ENCODE data around the gene SUCLG2.
A peak's percentile ranks its signal among the peaks of the same experiment; 100 is the strongest.

SUCLG2 gene

GRCh38 chr3:67405193-67405592 lies 249.2 kb downstream of the SUCLG2 start:
- Histone ChIP-seq H3K23ac (ENCODE audit: low read length in 2 of 2) (no peak overlapping the region), H3K18ac (ENCODE audit: low read depth in 1 of 2, low read length in 2 of 2) (no peak overlapping the region), H3K4me1 (ENCODE audit: control insufficient read depth, insufficient read depth, low read depth, low read length) (no peaks in the 10 kb centered on the region), H3K4me3 (ENCODE audit: insufficient read depth in 1 of 2, low read depth in 1 of 2, low read length in 2 of 2) (no peak overlapping the region), H2AK5ac (ENCODE audit: low read length, severe bottlenecking) (no peak overlapping the region), H2AFZ (ENCODE audit: low read depth, low read length) (no peak overlapping the region), H2BK12ac (ENCODE audit: low read length in 2 of 2) (no peak overlapping the region), H3K27ac (ENCODE audit: low read length, poor library complexity, severe bottlenecking) (no peak overlapping the region), H2BK15ac (ENCODE audit: low read depth, poor library complexity, severe bottlenecking) (no peak overlapping the region), H3K4me2 (ENCODE audit: low read length, poor library complexity, severe bottlenecking) (no peak overlapping the region), H3K36me3 (ENCODE audit: control insufficient read depth in 1 of 2, insufficient read depth in 2 of 2, low read depth in 1 of 2, low read length in 2 of 2) (peaks cover 6 to 37% of the 10 kb centered on the region in 2 experiments), H2BK120ac (ENCODE audit: low read depth, low read length) (no peak overlapping the region), H2BK5ac (ENCODE audit: low read depth, low read length, poor library complexity, severe bottlenecking) (no peak overlapping the region), H4K8ac (ENCODE audit: low read length) (no peak overlapping the region), H3K27me3 (ENCODE audit: control insufficient read depth in 1 of 2, insufficient read depth in 1 of 2, low read length in 2 of 2) (no peaks in the 10 kb centered on the region), H3K9ac (ENCODE audit: low read length) (no peak overlapping the region), H3K79me1 (replicated peaks; ENCODE audit: low read length, poor library complexity, severe bottlenecking) (peaks cover 6% of the 10 kb centered on the region), H3K9me3 (ENCODE audit: control insufficient read depth, low read length) (no peaks in the 10 kb centered on the region), H3K4ac (ENCODE audit: low read depth in 1 of 2, low read length in 2 of 2) (no peak overlapping the region), H3K14ac (ENCODE audit: low read length in 2 of 2) (no peak overlapping the region), H4K91ac (ENCODE audit: low read length) (no peak overlapping the region)
- DNase-seq = no peak

GRCh38 chr3:67402873-67403272 lies 251.5 kb downstream of the SUCLG2 start:
- no peak overlapping the region for H4K91ac ChIP-seq (ENCODE audit: low read length)

GRCh38 chr3:67401921-67402320 lies 252.5 kb downstream of the SUCLG2 start:
- Histone ChIP-seq H3K9ac (ENCODE audit: low read length) (no peak overlapping the region), H2AK5ac (ENCODE audit: low read length, severe bottlenecking) (no peak overlapping the region), H4K8ac (ENCODE audit: low read length) (no peak overlapping the region), H3K18ac (ENCODE audit: low read depth in 1 of 2, low read length in 2 of 2) (no peak overlapping the region), H3K36me3 (ENCODE audit: control insufficient read depth in 1 of 2, insufficient read depth in 2 of 2, low read depth in 1 of 2, low read length in 2 of 2) (peaks cover 6 to 31% of the 10 kb centered on the region in 2 experiments), H3K4me2 (ENCODE audit: low read length, poor library complexity, severe bottlenecking) (no peak overlapping the region), H2BK5ac (ENCODE audit: low read depth, low read length, poor library complexity, severe bottlenecking) (no peak overlapping the region), H3K9me3 (ENCODE audit: control insufficient read depth, low read length) (no peaks in the 10 kb centered on the region), H2AFZ (ENCODE audit: low read depth, low read length) (no peak overlapping the region), H3K4me3 (ENCODE audit: insufficient read depth in 1 of 2, low read depth in 1 of 2, low read length in 2 of 2) (no peak overlapping the region), H2BK120ac (ENCODE audit: low read depth, low read length) (no peak overlapping the region), H3K14ac (ENCODE audit: low read length in 2 of 2) (no peak overlapping the region), H2BK15ac (ENCODE audit: low read depth, poor library complexity, severe bottlenecking) (no peak overlapping the region), H3K4ac (ENCODE audit: low read depth in 1 of 2, low read length in 2 of 2) (no peak overlapping the region), H3K27ac (ENCODE audit: low read length, poor library complexity, severe bottlenecking) (no peak overlapping the region), H3K4me1 (ENCODE audit: control insufficient read depth, insufficient read depth, low read depth, low read length) (no peaks in the 10 kb centered on the region), H4K91ac (ENCODE audit: low read length) (no peak overlapping the region), H2BK12ac (ENCODE audit: low read length in 2 of 2) (no peak overlapping the region), H3K79me1 (replicated peaks; ENCODE audit: low read length, poor library complexity, severe bottlenecking) (peaks cover 6% of the 10 kb centered on the region), H3K27me3 (ENCODE audit: control insufficient read depth in 1 of 2, insufficient read depth in 1 of 2, low read length in 2 of 2) (no peaks in the 10 kb centered on the region), H3K23ac (ENCODE audit: low read length in 2 of 2) (no peak overlapping the region)
- DNase-seq = peak; percentile 25
- WGBS = 100% methylated on average over 2 of the region's 3 CpGs

More at GRCh38 chr3:67402873-67403272, 251.5 kb downstream of the SUCLG2 start:
- Histone ChIP-seq H3K23ac (ENCODE audit: low read length in 2 of 2) (no peak overlapping the region), H3K79me1 (replicated peaks; ENCODE audit: low read length, poor library complexity, severe bottlenecking) (peaks cover 6% of the 10 kb centered on the region), H3K18ac (ENCODE audit: low read depth in 1 of 2, low read length in 2 of 2) (no peak overlapping the region), H2BK12ac (ENCODE audit: low read length in 2 of 2) (no peak overlapping the region), H2BK120ac (ENCODE audit: low read depth, low read length) (no peak overlapping the region), H3K4me2 (ENCODE audit: low read length, poor library complexity, severe bottlenecking) (no peak overlapping the region), H2BK5ac (ENCODE audit: low read depth, low read length, poor library complexity, severe bottlenecking) (no peak overlapping the region), H3K36me3 (ENCODE audit: control insufficient read depth in 1 of 2, insufficient read depth in 2 of 2, low read depth in 1 of 2, low read length in 2 of 2) (peaks cover 6 to 41% of the 10 kb centered on the region in 2 experiments), H2AK5ac (ENCODE audit: low read length, severe bottlenecking) (no peak overlapping the region), H3K4me3 (ENCODE audit: insufficient read depth in 1 of 2, low read depth in 1 of 2, low read length in 2 of 2) (no peak overlapping the region), H2AFZ (ENCODE audit: low read depth, low read length) (no peak overlapping the region), H3K27me3 (ENCODE audit: control insufficient read depth in 1 of 2, insufficient read depth in 1 of 2, low read length in 2 of 2) (no peaks in the 10 kb centered on the region), H3K4me1 (ENCODE audit: control insufficient read depth, insufficient read depth, low read depth, low read length) (no peaks in the 10 kb centered on the region), H3K27ac (ENCODE audit: low read length, poor library complexity, severe bottlenecking) (no peak overlapping the region), H4K8ac (ENCODE audit: low read length) (no peak overlapping the region), H3K9ac (ENCODE audit: low read length) (no peak overlapping the region), H3K14ac (ENCODE audit: low read length in 2 of 2) (no peak overlapping the region), H3K9me3 (ENCODE audit: control insufficient read depth, low read length) (no peaks in the 10 kb centered on the region), H2BK15ac (ENCODE audit: low read depth, poor library complexity, severe bottlenecking) (no peak overlapping the region), H3K4ac (ENCODE audit: low read depth in 1 of 2, low read length in 2 of 2) (no peak overlapping the region)
- 100% methylated on average over 1 of the region's 3 CpGs for WGBS
- DNase-seq = no peak

DNA sequence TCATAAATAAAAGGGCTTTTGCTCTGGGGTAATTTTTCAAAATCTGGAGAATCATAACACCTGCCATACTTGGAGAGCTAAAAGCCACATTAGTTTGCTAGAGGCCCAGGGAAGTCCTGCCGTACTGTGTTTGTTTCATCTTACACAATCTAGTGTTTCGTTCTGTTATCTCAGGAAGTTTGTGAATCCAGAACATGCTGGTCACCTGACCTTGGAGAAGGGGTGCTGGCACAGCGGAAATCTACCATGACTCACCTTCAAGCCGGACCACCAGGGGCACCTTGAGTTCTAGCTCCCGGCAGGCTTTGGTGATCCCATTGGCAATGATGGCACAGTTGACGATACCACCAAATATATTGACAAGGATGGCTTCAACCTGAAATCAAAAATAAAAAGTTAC lies 253.9 kb downstream of the SUCLG2 start:
- peaks cover 5% of the 10 kb centered on the region for H3K79me1 ChIP-seq (replicated peaks; ENCODE audit: low read length, poor library complexity, severe bottlenecking)
- H3K9ac ChIP-seq (ENCODE audit: low read length) = no peak overlapping the region
- no peak overlapping the region for H2BK5ac ChIP-seq (ENCODE audit: low read depth, low read length, poor library complexity, severe bottlenecking)
- H3K27ac ChIP-seq (ENCODE audit: low read length, poor library complexity, severe bottlenecking) = no peak overlapping the region
- no peak overlapping the region for H3K4me2 ChIP-seq (ENCODE audit: low read length, poor library complexity, severe bottlenecking)
- H3K4ac ChIP-seq (ENCODE audit: low read depth in 1 of 2, low read length in 2 of 2) = no peak overlapping the region
- no peak for DNase-seq
- H2AFZ ChIP-seq (ENCODE audit: low read depth, low read length) = no peak overlapping the region
- H3K4me1 ChIP-seq (ENCODE audit: control insufficient read depth, insufficient read depth, low read depth, low read length) = no peaks in the 10 kb centered on the region
- no peak overlapping the region for H3K14ac ChIP-seq (ENCODE audit: low read length in 2 of 2)
- H3K9me3 ChIP-seq (ENCODE audit: control insufficient read depth, low read length) = no peaks in the 10 kb centered on the region
- no peak overlapping the region for H4K8ac ChIP-seq (ENCODE audit: low read length)
- no peak overlapping the region for H4K91ac ChIP-seq (ENCODE audit: low read length)
- no peaks in the 10 kb centered on the region for H3K27me3 ChIP-seq (ENCODE audit: control insufficient read depth in 1 of 2, insufficient read depth in 1 of 2, low read length in 2 of 2)
- 95% methylated on average over 5 of the region's 6 CpGs for WGBS
- H2BK12ac ChIP-seq (ENCODE audit: low read length in 2 of 2) = no peak overlapping the region
- no peak overlapping the region for H3K23ac ChIP-seq (ENCODE audit: low read length in 2 of 2)
- no peak overlapping the region for H3K18ac ChIP-seq (ENCODE audit: low read depth in 1 of 2, low read length in 2 of 2)
- peaks cover 6 to 26% of the 10 kb centered on the region in 2 experiments for H3K36me3 ChIP-seq (ENCODE audit: control insufficient read depth in 1 of 2, insufficient read depth in 2 of 2, low read depth in 1 of 2, low read length in 2 of 2)
- H2BK15ac ChIP-seq (ENCODE audit: low read depth, poor library complexity, severe bottlenecking) = no peak overlapping the region
- H2AK5ac ChIP-seq (ENCODE audit: low read length, severe bottlenecking) = no peak overlapping the region
- H2BK120ac ChIP-seq (ENCODE audit: low read depth, low read length) = no peak overlapping the region
- H3K4me3 ChIP-seq (ENCODE audit: insufficient read depth in 1 of 2, low read depth in 1 of 2, low read length in 2 of 2) = no peak overlapping the region
